22Rv1 (cell line): ENCODE measurements around the gene LHX3.

Source experiments
- H3K27ac ChIP-seq: fragments of 450-650 bp; 2 replicates; pipeline ENCODE4 v1.5.1; 2017
- CTCF ChIP-seq: fragments of 450-650 bp; IDR thresholded peaks from 2 replicates; pipeline ENCODE4 v1.5.1; 2017; ENCODE audit warnings: mild to moderate bottlenecking
- ZFX ChIP-seq: fragments of 450-650 bp; IDR thresholded peaks from 2 replicates; pipeline ENCODE4 v1.6.1; 2017; ENCODE audit warnings: antibody characterized with exemption, borderline replicate concordance

LHX3 gene

DNA sequence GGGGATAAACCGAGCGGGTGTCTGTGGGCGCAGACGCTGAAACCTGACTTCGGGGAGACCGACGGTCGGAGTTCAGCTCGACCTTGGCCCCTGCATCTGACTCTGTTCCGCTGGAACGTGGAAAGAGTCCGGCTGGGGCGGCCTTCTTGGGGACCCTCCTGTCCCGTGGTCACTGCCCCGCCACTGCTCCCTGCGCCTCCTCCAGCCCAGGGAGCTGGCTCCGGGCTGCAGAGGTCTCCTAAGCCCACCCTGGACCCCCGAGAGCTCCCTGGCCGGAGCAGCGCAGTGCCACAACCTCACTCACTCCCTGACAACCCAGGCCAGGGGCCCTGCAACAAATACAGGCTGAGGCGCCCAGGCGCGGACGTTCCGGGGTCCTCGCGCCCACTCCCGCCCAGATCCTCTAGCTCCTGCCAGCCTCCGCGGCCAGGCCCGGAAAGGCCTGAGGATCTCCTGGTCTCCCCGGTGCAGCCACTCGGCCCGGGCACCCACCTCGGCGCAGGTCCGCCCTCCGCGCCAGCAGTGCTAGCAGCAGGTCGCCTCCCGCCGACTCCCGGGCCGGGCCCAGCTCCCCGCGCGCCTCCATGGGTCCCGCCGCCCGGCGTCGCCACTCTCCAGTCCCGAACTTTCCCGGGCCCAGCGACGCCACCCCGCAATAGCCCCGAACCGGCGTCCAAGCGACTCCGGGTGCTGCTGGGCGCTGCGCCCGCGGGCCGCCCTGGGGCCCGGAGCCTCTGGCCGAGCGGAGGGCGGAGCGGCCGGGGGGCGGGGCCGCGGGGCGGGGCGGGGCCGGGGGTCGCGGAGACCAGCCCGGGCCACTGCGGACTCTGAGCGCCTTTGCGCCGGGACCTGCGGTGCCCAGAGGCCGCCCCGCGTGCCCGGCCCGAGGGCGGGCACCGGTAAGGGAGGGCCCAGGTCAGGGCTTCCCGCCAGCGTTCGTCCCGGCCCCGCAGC lies 2.2 kb downstream of the LHX3 start:
- no peak for TF ChIP-seq ZFX
- TF ChIP-seq CTCF, result no peak
- no peak overlapping the region for H3K27ac ChIP-seq

- no peak overlapping the region for H3K27ac ChIP-seq
- TF ChIP-seq CTCF (no peak), ZFX (no peak)
Observed at GRCh38 chr9:136201609-136202453, 3.1 kb downstream of the LHX3 start.

DNA sequence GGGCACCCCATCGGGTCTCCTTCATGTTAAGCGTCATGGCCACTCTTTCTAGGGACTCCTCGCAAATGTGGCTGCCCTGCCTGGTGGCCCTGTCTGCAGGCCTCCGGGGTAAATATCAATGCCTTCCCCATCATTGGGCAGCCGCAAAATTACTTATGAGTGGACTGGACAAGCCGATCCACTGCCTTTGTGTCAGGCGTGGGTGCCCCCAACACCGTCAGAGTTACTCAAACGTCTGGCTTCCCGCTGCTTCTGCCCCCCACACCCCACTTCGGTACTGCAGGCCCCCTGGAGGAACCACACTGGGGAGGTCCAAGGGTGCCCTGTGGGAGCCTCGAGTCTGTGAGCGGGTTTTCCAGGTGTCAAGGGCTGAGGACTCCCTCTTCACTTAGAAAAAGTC lies 3.8 kb downstream of the LHX3 start:
- TF ChIP-seq ZFX (no peak), CTCF (no peak)
- no peak overlapping the region for H3K27ac ChIP-seq

GRCh38 chr9:136200424-136200823 lies 4.5 kb downstream of the LHX3 start:
- H3K27ac ChIP-seq, result no peak overlapping the region
- no peak for TF ChIP-seq CTCF
- no peak for TF ChIP-seq ZFX

GRCh38 chr9:136199391-136200288 lies 5.3 kb downstream of the LHX3 start:
- TF ChIP-seq CTCF, result no peak
- TF ChIP-seq ZFX, result no peak
- H3K27ac ChIP-seq, result no peak overlapping the region

DNA sequence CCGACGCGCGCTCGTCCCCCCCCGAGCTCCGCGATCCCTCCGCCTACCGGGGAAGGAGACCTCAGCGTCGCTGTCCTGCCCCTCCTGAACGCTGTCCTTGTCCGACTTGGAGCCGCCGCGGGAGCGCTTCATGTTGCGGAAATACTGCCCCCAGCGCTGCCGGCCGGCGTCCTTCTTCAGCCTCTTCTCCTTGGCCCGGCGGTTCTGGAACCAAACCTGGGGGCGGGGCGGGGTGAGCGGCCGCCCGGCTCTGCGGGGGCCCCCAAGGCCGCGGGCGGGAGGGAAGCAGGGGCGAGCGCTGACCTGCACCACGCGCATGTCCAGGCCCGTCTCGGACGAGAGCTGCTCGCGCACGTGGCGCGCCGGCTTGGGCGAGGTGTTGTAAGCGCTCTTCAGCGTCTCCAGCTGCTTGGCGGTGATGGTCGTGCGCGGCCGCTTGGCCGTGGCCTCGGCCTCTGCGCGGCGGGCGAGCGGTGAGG lies 6.3 kb downstream of the LHX3 start:
- TF ChIP-seq CTCF (peak; percentile 20), ZFX (no peak)

More for the DNA sequence above, 6.3 kb downstream of the LHX3 start:
- H3K27ac ChIP-seq, result no peak overlapping the region
